Neural cell (in vitro differentiated cells): ENCODE measurements around the gene MAD2L2. TPM values are rescaled to one million over a fixed set of nuclear protein-coding genes. Genes with fewer than 3 reads are reported as not detected.

Experiments used
- H2AFZ ChIP-seq: fragments of 200-600, 300-800 bp; sonication (generic), shearing (Covaris generic); 2 replicates; pipeline ENCODE4 v1.6.0; 2014; ENCODE audit warnings: low read depth, mild to moderate bottlenecking, antibody characterized with exemption, low read length, moderate library complexity
- H3F3A ChIP-seq: fragments of 200-600 bp; shearing (Covaris generic); 2 replicates; pipeline ENCODE4 v1.6.1; 2016; ENCODE audit warnings: mild to moderate bottlenecking, moderate library complexity, mixed read lengths, antibody characterized with exemption, low read length; ENCODE audit not compliant: insufficient read depth, poor library complexity, severe bottlenecking
- H3K27ac ChIP-seq: fragments of 200-600, 300-800 bp; sonication (generic), shearing (Covaris generic); 2 replicates; pipeline ENCODE4 v1.5.1; 2014; ENCODE audit warnings: mild to moderate bottlenecking, low read length, moderate library complexity
- H3K27me3 ChIP-seq: fragments of 300-800, 200-600 bp; sonication (generic), shearing (Covaris generic); 2 replicates; pipeline ENCODE4 v1.6.0; 2014; ENCODE audit warnings: mild to moderate bottlenecking, low read depth, low read length, moderate library complexity; ENCODE audit not compliant: insufficient read depth
- H3K36me3 ChIP-seq: fragments of 300-800, 200-600 bp; sonication (generic), shearing (Covaris generic); 2 replicates; pipeline ENCODE4 v1.5.1; 2014; ENCODE audit warnings: mild to moderate bottlenecking, antibody characterized with exemption, low read length, moderate library complexity; ENCODE audit not compliant: insufficient read depth
- H3K4me2 ChIP-seq: fragments of 300-800, 200-600 bp; sonication (generic), shearing (Covaris generic); 2 replicates; pipeline ENCODE4 v1.6.0; 2014; ENCODE audit warnings: mild to moderate bottlenecking, low read length
- H3K4me3 ChIP-seq: fragments of 300-800, 200-600 bp; sonication (generic), shearing (Covaris generic); 2 replicates; pipeline ENCODE4 v1.5.1; 2014; ENCODE audit warnings: mild to moderate bottlenecking, low read length, moderate library complexity
- H3K79me2 ChIP-seq: fragments of 200-600 bp; shearing (Covaris generic); replicated peaks from 2 replicates; pipeline ENCODE4 v1.6.0; 2014; ENCODE audit warnings: mild to moderate bottlenecking, low read length, moderate library complexity; ENCODE audit not compliant: insufficient read depth
- H3K9ac ChIP-seq: fragments of 300-800, 200-600 bp; sonication (generic), shearing (Covaris generic); 2 replicates; pipeline ENCODE4 v1.6.1; 2016; ENCODE audit warnings: mild to moderate bottlenecking, low read length, mixed read lengths
- H3K9me2 ChIP-seq: fragments of 200-600 bp; shearing (Covaris generic); 2 replicates; pipeline ENCODE4 v1.6.1; 2016; ENCODE audit warnings: mild to moderate bottlenecking, low read length, mixed read lengths; ENCODE audit not compliant: insufficient read depth
- H3K9me3 ChIP-seq: fragments of 200-600, 300-800 bp; sonication (generic), shearing (Covaris generic); 2 replicates; pipeline ENCODE4 v1.6.1; 2016; ENCODE audit warnings: mild to moderate bottlenecking, mixed run types, low read length, moderate library complexity, mixed read lengths
- H4K20me1 ChIP-seq: fragments of 200-600 bp; shearing (Covaris generic); 2 replicates; pipeline ENCODE4 v1.6.1; 2016; ENCODE audit warnings: mild to moderate bottlenecking, mixed run types; ENCODE audit not compliant: insufficient read depth
- CTCF ChIP-seq: fragments of 450-650 bp; IDR thresholded peaks from 2 replicates; pipeline ENCODE4 v1.5.1; 2014; ENCODE audit warnings: antibody characterized with exemption, mild to moderate bottlenecking, moderate library complexity; ENCODE audit not compliant: poor library complexity, severe bottlenecking
- EP300 ChIP-seq: fragments of 450-650 bp; conservative IDR thresholded peaks from 2 replicates; pipeline ENCODE4 v1.6.1; 2014; ENCODE audit warnings: antibody characterized with exemption, mild to moderate bottlenecking, moderate library complexity; ENCODE audit not compliant: poor library complexity, severe bottlenecking
- EZH2 ChIP-seq: fragments of 200-600, 300-800 bp; shearing (Covaris generic), sonication (generic); IDR thresholded peaks from 2 replicates; pipeline ENCODE4 v1.6.1; 2014; ENCODE audit warnings: antibody characterized with exemption, low read length, borderline replicate concordance, mild to moderate bottlenecking; ENCODE audit not compliant: insufficient read depth, poor library complexity, severe bottlenecking
- MXI1 ChIP-seq: fragments of 450-650 bp; conservative IDR thresholded peaks from 2 replicates; pipeline ENCODE4 v1.6.1; 2014; ENCODE audit warnings: antibody characterized with exemption, mild to moderate bottlenecking; ENCODE audit not compliant: poor library complexity, severe bottlenecking
- POLR2AphosphoS5 ChIP-seq: IDR thresholded peaks from 2 replicates; pipeline ENCODE4 v1.6.1; 2012
- RAD21 ChIP-seq: fragments of 450-650 bp; conservative IDR thresholded peaks from 2 replicates; pipeline ENCODE4 v1.6.1; 2014; ENCODE audit warnings: antibody characterized with exemption, mild to moderate bottlenecking, moderate library complexity
- REST ChIP-seq: IDR thresholded peaks from 2 replicates; pipeline ENCODE4 v1.6.1; 2012; ENCODE audit warnings: borderline replicate concordance
- SMC3 ChIP-seq: fragments of 450-650 bp; conservative IDR thresholded peaks from 2 replicates; pipeline ENCODE4 v1.6.1; 2014; ENCODE audit warnings: antibody characterized with exemption, mild to moderate bottlenecking, moderate library complexity; ENCODE audit not compliant: poor library complexity
- TAF1 ChIP-seq: IDR thresholded peaks from 2 replicates; pipeline ENCODE4 v1.6.1; 2012; ENCODE audit warnings: low read depth
- polyA plus RNA-seq: library from polyadenylated mRNA; depleted of rRNA; stranded (reverse); fragments of >200 nt; gene quantifications from 2 replicates; pipeline ENCODE4 v1.2.3, GENCODE V29; 2014

The MAD2L2 gene
- polyA plus RNA-seq, 1 donor from 2014 or later, result 182 TPM

GRCh38 chr1:11713095-11713494, 32.1 kb upstream of the MAD2L2 start:
- Histone ChIP-seq H2AFZ (no peak overlapping the region), H4K20me1 (no peaks in the 10 kb centered on the region), H3K36me3 (no peaks in the 10 kb centered on the region), H3K9me2 (no peaks in the 10 kb centered on the region), H3K9ac (no peak overlapping the region), H3K4me2 (no peak overlapping the region), H3K79me2 (no peaks in the 10 kb centered on the region), H3F3A (no peaks in the 10 kb centered on the region), H3K27ac (no peak overlapping the region), H3K27me3 (no peaks in the 10 kb centered on the region), H3K9me3 (no peaks in the 10 kb centered on the region), H3K4me3 (no peak overlapping the region)
- TF ChIP-seq TAF1, result no peak
- no peak for TF ChIP-seq MXI1
- no peak for TF ChIP-seq REST
- no peak for TF ChIP-seq POLR2AphosphoS5
- no peak for TF ChIP-seq SMC3

- no peak overlapping the region for H3K27ac ChIP-seq
- H3K27me3 ChIP-seq, result no peaks in the 10 kb centered on the region
- no peaks in the 10 kb centered on the region for H4K20me1 ChIP-seq
- no peak overlapping the region for H3K4me2 ChIP-seq
- no peak overlapping the region for H3K9ac ChIP-seq
- no peak overlapping the region for H2AFZ ChIP-seq
- no peaks in the 10 kb centered on the region for H3K36me3 ChIP-seq
- no peaks in the 10 kb centered on the region for H3K79me2 ChIP-seq
- no peaks in the 10 kb centered on the region for H3K9me3 ChIP-seq
- TF ChIP-seq SMC3 (no peak), CTCF (no peak)
- no peak overlapping the region for H3K4me3 ChIP-seq
- H3F3A ChIP-seq, result no peaks in the 10 kb centered on the region
- H3K9me2 ChIP-seq, result no peaks in the 10 kb centered on the region
Measured at GRCh38 chr1:11712285-11712684, 31.3 kb upstream of the MAD2L2 start.

DNA sequence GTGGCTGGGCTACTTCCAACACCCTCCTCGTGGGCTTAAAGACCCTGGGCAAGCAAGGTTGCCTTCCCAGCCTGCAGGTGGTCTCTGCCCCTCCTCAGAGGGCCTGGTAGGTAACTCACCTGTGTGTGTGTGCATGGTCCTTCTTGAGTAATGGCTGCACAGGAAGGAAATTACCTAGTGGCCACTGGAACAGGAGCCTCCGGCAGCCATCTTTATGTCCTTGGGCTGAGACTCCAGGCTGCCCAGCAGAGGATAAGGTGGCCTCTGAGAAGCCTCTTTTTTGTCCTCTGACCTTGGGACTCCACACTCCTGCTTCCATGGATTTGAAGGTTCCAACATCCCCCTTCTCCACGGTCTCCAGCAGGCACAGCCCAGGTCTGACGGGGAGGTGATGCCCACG, 30.5 kb upstream of the MAD2L2 start:
- Histone ChIP-seq H3K27me3 (no peaks in the 10 kb centered on the region), H4K20me1 (no peaks in the 10 kb centered on the region), H3K36me3 (no peaks in the 10 kb centered on the region), H3K4me2 (no peak overlapping the region), H3K4me3 (no peak overlapping the region), H3K9me3 (no peaks in the 10 kb centered on the region), H3F3A (no peaks in the 10 kb centered on the region), H3K9me2 (no peaks in the 10 kb centered on the region), H3K27ac (no peak overlapping the region), H3K9ac (no peak overlapping the region), H2AFZ (no peak overlapping the region), H3K79me2 (no peaks in the 10 kb centered on the region)
- TF ChIP-seq EZH2 (no peak), SMC3 (no peak), POLR2AphosphoS5 (no peak), TAF1 (no peak), REST (no peak), EP300 (no peak), RAD21 (no peak), MXI1 (no peak), CTCF (no peak)
